ENCODE measurements around the gene NKX6-2.
"Not testable (repeated sequence)": the region's sequence is repeated elsewhere in the genome, so short reads cannot be mapped to it uniquely, and the experiment has no call there.

NKX6-2 gene

DNA sequence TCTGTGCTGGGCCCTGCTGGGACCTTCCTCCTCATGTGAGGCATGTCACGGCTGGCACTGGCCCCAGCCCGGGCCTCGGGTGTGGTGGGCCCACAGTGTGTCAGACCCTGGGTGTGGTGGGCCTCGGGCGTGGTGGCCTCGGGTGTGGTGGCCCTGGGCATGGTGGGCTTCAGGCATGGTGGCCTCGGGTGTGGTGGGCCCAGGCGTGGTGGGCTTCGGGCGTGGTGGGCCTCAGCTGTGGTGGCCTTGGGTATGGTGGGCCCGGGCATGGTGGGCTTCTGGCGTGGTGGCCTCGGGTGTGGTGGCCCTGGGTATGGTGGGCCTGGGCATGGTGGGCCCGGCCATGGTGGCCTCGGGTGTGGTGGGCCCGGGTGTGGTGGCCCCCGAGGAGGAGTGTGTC lies 40.4 kb downstream of the NKX6-2 start:
- H3K4me3 ChIP-seq (ENCODE audit: low read length): no peak overlapping the region
- no peak for DNase-seq (ENCODE audit: low read depth, low spot score)

- no peak overlapping the region for H3K4me3 ChIP-seq (ENCODE audit: low read length)
- DNase-seq (ENCODE audit: low read depth, low spot score): no peak
Observed at GRCh38 chr10:132744839-132745238, 41.1 kb downstream of the NKX6-2 start.

- no peak for DNase-seq (ENCODE audit: low read depth, low spot score)
Observed at GRCh38 chr10:132743925-132744490, 41.9 kb downstream of the NKX6-2 start.

GRCh38 chr10:132743196-132743924 lies 42.6 kb downstream of the NKX6-2 start:
- not testable (repeated sequence) for DNase-seq (ENCODE audit: low read depth, low spot score); H3K4me3 ChIP-seq (ENCODE audit: low read length)

More at GRCh38 chr10:132743925-132744490, 41.9 kb downstream of the NKX6-2 start:
- H3K4me3 ChIP-seq (ENCODE audit: low read length): no peak overlapping the region

DNA sequence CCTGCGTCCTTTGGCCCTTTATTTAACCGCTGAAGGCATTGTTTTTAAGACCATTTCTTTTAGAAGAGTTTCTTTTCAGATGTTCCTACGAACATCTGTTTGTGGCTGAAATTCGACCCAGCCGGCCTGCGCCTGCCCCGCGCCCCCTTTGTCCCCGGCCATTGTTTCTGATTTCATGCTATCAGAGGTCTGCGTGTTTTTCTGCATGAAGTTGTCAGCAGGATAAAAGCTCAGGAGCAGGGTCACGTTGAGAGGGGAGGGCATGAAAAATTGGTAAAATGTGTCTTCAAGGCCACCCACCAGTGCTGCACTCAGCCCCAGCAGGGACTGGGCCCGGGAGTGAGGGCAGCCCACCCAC lies 43.1 kb downstream of the NKX6-2 start:
- H3K4me3 ChIP-seq (ENCODE audit: low read length): no peak overlapping the region
- DNase-seq (ENCODE audit: low read depth, low spot score): no peak

DNA sequence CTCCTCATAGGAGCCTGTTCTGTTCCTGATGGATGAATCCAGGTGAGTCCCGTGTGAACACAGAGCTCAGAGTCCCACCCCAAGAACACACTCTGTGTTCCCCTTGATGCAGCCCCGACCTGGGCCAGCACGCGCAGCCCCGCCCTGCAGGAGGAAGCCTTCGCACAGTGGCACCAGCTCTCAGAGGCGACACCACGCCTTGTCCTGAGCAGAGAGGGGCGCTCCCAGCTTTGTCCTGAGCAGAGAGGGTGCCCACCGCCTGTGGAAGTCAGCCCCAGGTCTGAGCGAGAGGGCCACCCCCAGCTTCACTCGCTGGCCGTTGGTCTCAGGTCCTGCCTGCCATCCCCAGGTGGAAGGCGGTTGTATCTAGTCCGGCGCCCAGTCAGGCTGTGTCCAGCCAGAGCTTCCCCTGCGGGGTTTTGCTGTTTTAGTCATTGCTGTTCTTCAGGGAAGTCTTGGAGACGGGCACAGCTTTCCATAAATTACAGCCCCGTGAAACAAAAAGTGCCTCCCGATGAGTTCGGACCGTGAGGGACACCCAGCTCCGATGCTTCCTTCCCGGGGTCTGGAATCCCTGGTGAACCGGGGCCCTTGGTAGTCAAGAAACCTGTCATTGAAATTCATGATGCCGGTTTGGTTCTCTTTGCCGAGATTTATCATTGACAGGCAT lies 43.6 kb downstream of the NKX6-2 start:
- H3K4me3 ChIP-seq (ENCODE audit: low read length): no peak overlapping the region
- DNase-seq (ENCODE audit: low read depth, low spot score): no peak

DNA sequence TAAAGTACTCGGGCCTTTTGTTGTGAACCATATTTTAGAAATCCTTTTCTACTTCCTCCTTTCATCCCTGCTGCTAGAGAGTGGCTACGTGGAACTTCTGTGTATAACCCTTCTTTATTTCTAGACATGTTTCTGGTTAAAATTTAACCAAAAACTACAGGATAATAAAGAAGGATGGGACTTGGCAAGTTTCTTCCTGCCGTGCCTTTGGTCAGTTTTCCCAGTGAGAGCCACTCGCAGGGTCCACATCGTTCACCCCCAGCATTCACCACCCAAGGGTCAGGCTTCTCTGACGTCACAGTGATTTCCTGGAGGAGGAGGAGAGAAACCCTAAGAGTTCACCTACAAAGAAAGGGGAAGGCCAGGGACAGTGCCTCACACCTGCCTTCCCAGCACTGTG lies 45.4 kb downstream of the NKX6-2 start:
- H3K4me3 ChIP-seq (ENCODE audit: low read length): no peak overlapping the region
- DNase-seq (ENCODE audit: low read depth, low spot score): no peak

DNA sequence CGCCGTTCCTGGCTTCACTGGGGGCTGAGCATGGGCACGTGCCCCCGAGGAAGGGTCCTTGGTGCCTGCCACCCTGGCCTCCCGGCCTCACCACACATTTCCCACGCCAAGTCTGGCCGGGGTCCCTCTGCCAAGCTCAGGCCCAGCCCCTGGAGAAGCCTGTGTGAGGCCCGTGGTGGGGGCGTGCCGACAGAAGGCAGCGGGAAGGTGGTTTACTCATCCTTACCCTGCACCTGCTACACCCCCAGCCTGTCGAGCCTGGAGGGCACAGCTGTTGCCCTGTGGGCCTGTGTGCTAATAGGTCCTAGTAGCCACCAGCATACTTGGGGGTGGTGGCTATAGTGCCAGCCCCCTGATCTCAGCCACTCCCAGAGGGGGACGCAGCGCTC lies 46.7 kb downstream of the NKX6-2 start:
- H3K4me3 ChIP-seq (ENCODE audit: low read length): no peak overlapping the region
- no peak for DNase-seq (ENCODE audit: low read depth, low spot score)

GRCh38 chr10:132738454-132739224 lies 47.3 kb downstream of the NKX6-2 start:
- no peak overlapping the region for H3K4me3 ChIP-seq (ENCODE audit: low read length)
- no peak for DNase-seq (ENCODE audit: low read depth, low spot score)

DNA sequence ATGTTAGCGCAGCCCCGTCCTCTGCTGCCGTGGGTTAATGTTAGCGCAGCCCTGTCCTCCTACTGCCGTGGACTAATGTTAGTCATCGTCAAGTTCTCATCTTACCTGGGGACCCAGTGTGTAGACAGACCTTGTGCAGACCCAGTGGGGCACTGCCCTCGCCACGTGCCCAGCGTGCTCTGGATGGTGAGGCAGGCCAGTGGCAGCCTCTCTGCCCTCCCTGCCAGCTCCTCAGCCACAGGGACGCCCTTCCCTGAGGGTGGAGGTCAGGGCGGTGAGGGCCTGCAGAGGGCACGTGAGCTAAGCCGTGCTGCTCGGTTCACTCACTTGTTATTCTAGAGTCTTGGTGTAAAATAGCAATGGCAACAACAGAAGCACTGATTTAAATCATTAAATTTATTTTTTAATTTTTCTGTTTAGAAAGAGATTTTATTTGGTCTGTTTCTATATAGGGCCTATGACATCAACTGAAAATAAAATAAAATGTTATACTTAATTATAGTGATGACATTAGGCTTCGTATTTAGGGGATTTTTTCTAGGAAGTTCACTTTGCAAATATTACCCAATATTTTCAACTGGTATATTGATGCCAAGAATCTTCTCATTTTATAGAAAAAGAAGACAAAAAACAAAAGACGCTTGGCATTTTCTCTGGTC lies 48.4 kb downstream of the NKX6-2 start:
- no peak overlapping the region for H3K4me3 ChIP-seq (ENCODE audit: low read length)
- no peak for DNase-seq (ENCODE audit: low read depth, low spot score)

- H3K4me3 ChIP-seq (ENCODE audit: low read length): no peak overlapping the region
- peak; percentile 77 for DNase-seq (ENCODE audit: low read depth, low spot score)
Observed at GRCh38 chr10:132735923-132736391, 50.0 kb downstream of the NKX6-2 start.

- no peak for DNase-seq (ENCODE audit: low read depth, low spot score)
- H3K4me3 ChIP-seq (ENCODE audit: low read length): no peak overlapping the region
Observed at GRCh38 chr10:132735341-132735775, 50.6 kb downstream of the NKX6-2 start.

DNA sequence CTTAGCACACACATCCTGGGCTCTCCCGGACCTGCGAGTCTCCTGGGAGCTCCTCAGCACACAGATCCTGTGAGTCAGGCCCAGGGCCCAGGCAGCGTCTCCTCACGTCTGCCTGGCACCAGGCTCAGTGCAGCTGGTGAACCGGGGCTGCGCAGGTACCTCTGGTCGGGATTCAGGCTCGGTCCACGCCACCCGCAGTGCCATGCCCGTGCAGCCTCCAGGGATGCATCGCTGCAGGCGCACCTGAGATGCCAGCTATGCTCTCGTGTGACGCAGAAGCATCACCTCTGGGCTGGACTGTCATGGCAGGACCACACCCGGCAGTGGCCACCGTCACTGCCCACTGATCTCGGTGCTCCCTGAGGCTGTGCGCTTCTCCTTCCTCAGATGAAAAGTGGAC lies 52.0 kb downstream of the NKX6-2 start:
- H3K4me3 ChIP-seq (ENCODE audit: low read length): no peak overlapping the region
- no peak for DNase-seq (ENCODE audit: low read depth, low spot score)
